ENCODE measurements around the gene ARPP21. TPM values are rescaled to one million over a fixed set of nuclear protein-coding genes. Genes with fewer than 3 reads are reported as not detected.
"Not testable (repeated sequence)": the region's sequence is repeated elsewhere in the genome, so short reads cannot be mapped to it uniquely, and the experiment has no call there.

ARPP21 gene
- total RNA-seq, 1 donor from 2014 or later, result not detected

GRCh38 chr3:35789042-35789831 is 149.9 kb downstream of the ARPP21 start:
- TF ChIP-seq CTCF (IDR thresholded peaks at IDR 0.05), result no peak
- Histone ChIP-seq H3K27ac (no peak overlapping the region), H3K9me3 (no peaks in the 10 kb centered on the region), H3K36me3 (no peaks in the 10 kb centered on the region), H3K4me3 (no peak overlapping the region), H3K27me3 (no peaks in the 10 kb centered on the region), H3K4me1 (no peaks in the 10 kb centered on the region)
- intact Hi-C loops (cut with DNase I), result no loop called here
- ATAC-seq (no peak), DNase-seq (no peak)

- H3K9me3 ChIP-seq, result no peaks in the 10 kb centered on the region
- H3K4me1 ChIP-seq, result no peaks in the 10 kb centered on the region
- DNase-seq (no peak), ATAC-seq (no peak)
- H3K4me3 ChIP-seq, result no peak overlapping the region
- intact Hi-C loops (cut with DNase I), result no loop called here
- H3K27me3 ChIP-seq, result no peaks in the 10 kb centered on the region
- no peak overlapping the region for H3K27ac ChIP-seq
- TF ChIP-seq CTCF (IDR thresholded peaks at IDR 0.05), result no peak
- no peaks in the 10 kb centered on the region for H3K36me3 ChIP-seq
Measured at GRCh38 chr3:35790764-35791163, 151.4 kb downstream of the ARPP21 start.

- DNase-seq, result no peak
- ATAC-seq, result peak; percentile 23
- no peak overlapping the region for H3K27ac ChIP-seq
- no peaks in the 10 kb centered on the region for H3K4me1 ChIP-seq
- no peaks in the 10 kb centered on the region for H3K36me3 ChIP-seq
- no peaks in the 10 kb centered on the region for H3K9me3 ChIP-seq
- H3K27me3 ChIP-seq, result no peaks in the 10 kb centered on the region
- intact Hi-C loops (cut with DNase I), result no loop called here
- TF ChIP-seq CTCF (IDR thresholded peaks at IDR 0.05), result no peak
- H3K4me3 ChIP-seq, result no peak overlapping the region
Measured at GRCh38 chr3:35793667-35794066, 154.3 kb downstream of the ARPP21 start.

GRCh38 chr3:35800960-35801459 is 161.7 kb downstream of the ARPP21 start:
- H3K27ac ChIP-seq, result no peak overlapping the region
- H3K4me1 ChIP-seq, result no peaks in the 10 kb centered on the region
- no peak for TF ChIP-seq CTCF (IDR thresholded peaks at IDR 0.05)
- DNase-seq (no peak), ATAC-seq (peak; percentile 59)
- no peaks in the 10 kb centered on the region for H3K36me3 ChIP-seq
- no peaks in the 10 kb centered on the region for H3K9me3 ChIP-seq
- no peaks in the 10 kb centered on the region for H3K27me3 ChIP-seq
- intact Hi-C loops (cut with DNase I), result no loop called here
- H3K4me3 ChIP-seq, result no peak overlapping the region

GRCh38 chr3:35814531-35814930 is 175.2 kb downstream of the ARPP21 start:
- intact Hi-C loops (cut with DNase I), result no loop called here
- Histone ChIP-seq H3K4me1 (no peaks in the 10 kb centered on the region), H3K4me3 (no peak overlapping the region), H3K9me3 (no peaks in the 10 kb centered on the region), H3K27me3 (no peaks in the 10 kb centered on the region), H3K36me3 (no peaks in the 10 kb centered on the region), H3K27ac (no peak overlapping the region)
- TF ChIP-seq CTCF (IDR thresholded peaks at IDR 0.05), result no peak
- ATAC-seq, result no peak
- no peak for DNase-seq

GRCh38 chr3:35815796-35816195 is 176.5 kb downstream of the ARPP21 start:
- H3K27me3 ChIP-seq; intact Hi-C loops (cut with DNase I); H3K4me3 ChIP-seq; H3K9me3 ChIP-seq; ATAC-seq; H3K27ac ChIP-seq; H3K4me1 ChIP-seq; H3K36me3 ChIP-seq; DNase-seq: not testable (repeated sequence)
